AG20443 (cell line): ENCODE measurements around the gene TNK2.
A peak's percentile ranks its signal among the peaks of the same experiment; 100 is the strongest.
"Not testable (repeated sequence)": the region's sequence is repeated elsewhere in the genome, so short reads cannot be mapped to it uniquely, and the experiment has no call there.

Source experiments
- DNase-seq: peaks from one replicate; pipeline ENCODE4 v3.0.0; 2012; ENCODE audit warnings: low spot score, mixed read lengths

TNK2 gene

DNA sequence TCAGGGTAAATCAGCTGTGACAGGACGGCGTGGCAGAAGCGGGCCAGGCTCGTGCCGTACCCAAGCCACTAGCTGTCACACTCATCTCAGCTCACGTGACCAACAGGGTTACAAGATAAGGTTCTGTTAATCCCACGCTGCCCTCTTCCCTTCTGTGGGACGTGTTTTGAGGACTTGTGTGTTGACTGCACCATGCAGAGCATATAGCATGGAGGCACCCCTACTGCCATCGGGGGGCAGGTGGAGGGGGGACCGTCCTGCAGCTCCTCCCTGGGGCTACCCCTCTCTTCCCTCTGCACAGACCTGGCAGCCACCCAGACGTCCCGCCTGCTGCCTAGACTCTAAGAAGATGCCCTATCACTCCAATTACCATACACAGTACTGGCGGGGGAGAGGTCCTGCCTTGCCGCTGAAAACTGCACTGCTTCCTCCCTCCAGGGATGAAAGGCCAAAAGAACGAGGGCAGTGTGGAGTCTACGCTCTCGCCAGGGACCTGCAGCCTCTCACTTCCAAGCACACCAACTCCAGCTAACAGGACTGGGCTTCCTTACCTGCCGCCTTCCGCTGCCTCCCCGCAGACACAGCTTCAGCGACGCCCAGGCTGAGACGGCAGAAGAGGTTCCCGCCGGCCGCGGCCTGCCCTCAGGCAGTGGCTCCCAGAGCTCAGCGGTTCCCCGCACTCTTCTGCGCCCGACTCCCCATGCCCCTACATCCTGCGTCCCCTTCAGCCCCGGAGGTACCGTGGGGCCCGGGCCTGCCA lies at the start of gene TNK2:
Gene TNK2, minus strand, starts transcription at position 618 of the 760 bp plus-strand sequence. CDS start 19,963 bp downstream, outside the sequence.
- DNase-seq, result peak; percentile 29

GRCh38 chr3:195956577-195956976 lies 48.2 kb upstream of the TNK2 start:
- no peak for DNase-seq

DNA sequence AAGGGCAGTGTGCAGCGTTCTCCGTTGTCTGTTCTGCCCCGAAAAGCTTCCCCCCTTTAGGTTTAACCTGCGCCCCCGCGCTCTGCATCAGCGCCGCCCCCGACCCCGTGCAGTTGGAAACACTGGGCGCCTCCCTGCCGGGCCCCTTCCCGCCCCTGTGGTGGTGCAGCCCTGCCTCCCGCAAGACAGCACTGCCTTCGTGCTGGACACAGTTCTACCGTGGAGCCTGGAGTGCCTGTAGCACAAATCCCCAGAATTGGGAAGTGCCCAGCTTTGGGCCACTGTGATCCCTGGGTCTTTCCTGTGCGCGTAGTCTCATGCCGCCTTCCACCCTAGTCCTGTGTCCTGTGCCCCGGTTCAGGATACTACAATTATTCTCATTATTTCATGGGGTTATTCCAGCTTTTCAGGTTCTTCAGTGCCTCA lies 47.1 kb upstream of the TNK2 start:
- DNase-seq, result not testable (repeated sequence)

DNA sequence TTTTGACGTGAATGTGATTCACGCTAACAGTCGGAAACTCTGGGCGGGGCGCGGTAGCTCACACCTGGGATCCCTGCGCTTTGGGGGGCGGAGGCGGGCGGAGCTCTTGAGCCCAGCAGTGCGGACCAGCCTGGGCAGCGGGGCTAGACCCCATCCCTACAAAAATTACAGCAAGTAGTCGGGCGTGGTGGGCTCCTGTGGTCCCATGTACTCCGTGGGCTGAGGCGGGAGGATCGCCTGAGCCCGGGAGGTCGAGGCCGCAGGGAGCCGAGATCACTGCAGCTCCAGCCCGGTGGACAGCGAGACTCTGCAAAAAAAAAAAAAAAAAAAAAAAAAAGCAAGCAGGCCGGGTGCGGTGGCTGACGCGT lies 46.4 kb upstream of the TNK2 start:
- DNase-seq, result not testable (repeated sequence)

- peak; percentile 72 for DNase-seq
These were observed 45.9 kb upstream of the TNK2 start for GRCh38 chr3:195954052-195954751.

DNA sequence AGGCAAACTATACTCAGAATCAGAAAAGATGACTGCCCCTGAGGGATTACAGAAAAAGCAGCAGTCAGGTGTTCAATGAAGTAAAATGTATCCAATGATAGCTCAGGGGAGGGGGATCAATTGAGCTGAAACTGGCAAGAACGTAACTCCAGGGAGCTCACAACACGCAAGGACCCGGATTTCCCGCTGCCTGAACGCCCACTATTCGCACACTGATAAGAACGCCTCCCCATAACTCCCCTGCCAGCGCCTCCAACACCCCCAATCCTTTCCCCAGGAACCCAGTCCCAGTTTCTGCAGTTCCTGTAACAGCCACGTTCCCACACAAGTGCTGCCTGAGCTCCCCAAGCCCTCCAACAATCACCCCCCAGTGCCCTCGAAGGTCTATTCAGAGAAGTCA lies 44.2 kb upstream of the TNK2 start:
- not testable (repeated sequence) for DNase-seq

DNA sequence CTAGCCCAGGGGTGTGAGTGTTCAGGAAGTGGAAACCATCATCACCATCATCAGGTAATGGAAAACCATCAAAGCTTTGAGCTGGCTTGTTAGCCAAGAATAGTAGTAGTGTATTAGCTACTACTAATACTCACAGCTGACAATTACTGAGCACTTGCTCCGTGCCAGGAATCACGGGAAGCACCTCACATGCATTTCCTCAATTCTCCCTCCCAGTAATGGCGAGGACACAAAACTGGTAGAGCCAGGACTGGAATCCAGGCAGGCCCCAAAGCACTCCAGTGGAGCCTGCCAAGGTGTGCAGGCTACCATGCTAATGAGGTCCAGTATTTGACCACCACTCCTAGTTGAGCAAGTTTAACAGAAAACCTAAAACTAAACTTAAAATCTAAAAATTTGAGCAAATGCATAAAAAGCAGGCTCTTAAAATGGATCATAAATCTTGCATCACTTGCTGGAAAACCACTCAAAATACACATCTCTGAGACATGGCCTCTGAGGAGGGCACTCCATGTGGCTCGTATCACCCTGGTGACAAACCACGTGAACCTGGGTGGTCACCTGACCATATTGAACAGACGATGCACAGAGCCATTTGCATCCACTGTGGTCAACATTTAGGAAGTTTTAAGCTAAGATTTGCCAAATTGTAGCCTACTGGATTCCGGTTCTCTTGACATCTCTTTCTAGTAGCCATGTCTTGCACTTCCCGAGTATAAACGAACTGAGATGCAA lies 43.3 kb upstream of the TNK2 start:
- not testable (repeated sequence) for DNase-seq

DNA sequence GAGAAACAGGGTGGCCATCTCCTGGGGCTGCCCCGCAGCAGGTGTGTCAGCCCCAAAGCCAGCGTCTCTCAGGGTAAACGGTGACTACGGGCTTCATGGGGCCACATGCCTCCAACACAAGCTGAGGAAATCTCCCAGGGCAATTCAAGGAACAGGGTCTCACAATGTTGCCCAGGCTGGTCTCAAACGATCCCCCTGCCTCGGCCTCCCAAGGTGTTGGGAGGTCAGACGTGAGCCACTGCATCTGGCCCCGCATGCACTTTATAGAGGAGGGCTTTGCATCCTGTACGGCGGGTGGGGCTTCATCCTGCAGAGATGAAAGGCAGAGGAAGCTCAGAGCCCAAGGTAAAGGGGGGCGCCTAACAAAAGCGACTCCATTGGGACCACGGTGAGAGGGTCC lies 42.4 kb upstream of the TNK2 start:
- DNase-seq, result not testable (repeated sequence)

DNA sequence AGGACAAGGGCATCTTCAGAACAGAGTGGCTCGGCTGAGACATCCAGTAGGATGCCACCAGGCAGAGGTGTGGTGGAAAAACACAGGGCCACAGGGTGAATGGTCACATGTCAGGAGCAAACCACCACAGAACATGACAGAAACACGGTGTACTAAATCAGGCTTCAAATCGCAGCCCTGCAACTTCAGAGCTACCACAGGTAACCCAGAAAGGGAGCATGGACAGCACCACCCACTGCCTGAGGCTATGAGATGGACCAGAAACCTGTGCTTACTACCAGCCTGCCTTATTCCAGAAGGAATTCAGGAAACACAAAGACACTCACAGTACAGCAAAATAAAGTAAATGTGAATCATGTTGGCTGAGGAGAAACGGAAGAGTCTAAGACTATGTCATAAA lies 41.8 kb upstream of the TNK2 start:
- DNase-seq, result not testable (repeated sequence)

DNA sequence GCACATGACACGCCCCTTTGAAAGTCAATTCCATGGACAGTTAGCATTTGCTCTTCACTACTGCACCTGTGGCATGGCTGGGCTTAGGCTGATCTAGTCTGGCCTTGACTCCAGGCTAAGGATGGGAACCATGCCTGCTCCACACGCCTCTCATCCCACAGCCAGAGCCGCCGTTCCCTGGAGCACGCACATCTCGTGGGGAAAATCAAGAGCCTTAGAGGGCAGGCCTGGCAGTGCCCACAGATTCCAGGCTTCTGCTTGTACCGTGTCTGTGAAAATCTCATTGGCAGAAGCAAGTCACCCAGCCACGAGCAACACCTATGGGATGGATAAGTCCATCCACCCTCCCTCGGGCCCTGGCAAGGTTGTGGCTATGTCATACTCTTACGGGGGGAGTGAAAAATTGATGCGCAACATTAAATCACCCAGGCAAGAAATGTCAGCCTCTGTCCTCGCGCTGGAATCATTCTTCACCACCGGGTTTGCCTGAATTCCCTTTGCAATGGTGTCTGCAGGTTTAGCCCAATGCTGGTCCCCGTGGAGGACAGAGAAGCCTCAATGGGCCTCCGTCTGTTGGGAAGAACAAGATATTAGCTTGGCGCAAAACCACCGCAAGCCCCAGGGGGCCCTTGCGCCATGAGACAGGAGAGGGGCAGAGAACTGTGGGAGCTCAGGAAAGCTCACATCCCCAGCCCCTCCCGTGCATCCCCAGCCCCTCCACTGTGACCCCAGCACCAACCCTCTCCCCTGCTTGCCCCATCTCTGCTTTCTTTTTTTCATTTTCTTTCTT lies 38.8 kb upstream of the TNK2 start:
- not testable (repeated sequence) for DNase-seq

- DNase-seq, result not testable (repeated sequence)
These were observed 33.0 kb upstream of the TNK2 start for GRCh38 chr3:195941265-195941815.

GRCh38 chr3:195940806-195941205 lies 32.5 kb upstream of the TNK2 start:
- not testable (repeated sequence) for DNase-seq

DNA sequence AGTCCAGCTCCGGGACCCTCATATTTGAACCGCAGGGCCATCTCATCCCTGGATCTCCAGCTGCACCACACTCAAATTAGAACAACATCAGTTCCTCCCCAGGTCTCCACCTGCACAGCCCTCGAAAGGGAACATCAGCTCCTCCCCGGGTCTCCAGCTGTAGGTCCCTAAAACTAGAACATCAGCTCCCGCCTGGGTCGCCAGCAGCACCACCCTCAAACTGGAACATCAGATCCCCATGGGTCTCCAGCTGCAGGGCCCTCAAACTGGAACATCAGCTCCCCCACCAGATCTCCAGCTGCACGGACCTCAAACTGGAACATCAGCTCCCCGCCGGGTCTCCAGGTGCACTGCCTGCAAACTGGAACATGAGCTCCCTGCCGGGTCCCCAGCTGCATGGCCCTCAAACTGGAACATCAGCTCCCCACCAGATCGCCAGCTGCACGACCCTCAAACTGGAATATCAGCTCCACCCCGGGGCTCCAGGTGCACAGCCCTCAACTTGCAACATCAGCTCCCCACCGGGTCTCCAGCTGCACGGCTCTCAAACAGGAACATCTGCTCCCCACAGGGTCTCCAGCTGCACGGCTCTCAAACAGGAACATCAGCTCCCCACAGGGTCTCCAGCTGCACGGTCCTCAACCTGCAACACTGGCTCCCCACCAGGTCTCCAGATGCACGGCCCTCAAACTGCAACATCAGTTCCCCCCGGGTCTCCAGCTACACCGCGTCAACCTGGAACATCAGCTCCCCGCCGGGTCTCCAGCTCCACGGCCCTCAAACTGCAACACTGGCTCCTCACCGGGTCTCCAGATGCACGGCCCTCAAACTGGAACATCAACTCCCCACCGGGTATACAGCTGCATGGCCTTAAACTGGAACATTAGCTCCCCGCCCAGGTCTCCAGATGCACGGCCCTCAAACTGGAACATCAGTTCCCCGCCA lies 31.4 kb upstream of the TNK2 start:
- not testable (repeated sequence) for DNase-seq

GRCh38 chr3:195933044-195933430 lies 24.7 kb upstream of the TNK2 start:
- DNase-seq, result not testable (repeated sequence)

GRCh38 chr3:195932418-195933043 lies 24.2 kb upstream of the TNK2 start:
- no peak for DNase-seq

- DNase-seq, result no peak
These were observed 23.4 kb upstream of the TNK2 start for GRCh38 chr3:195931582-195932273.

- no peak for DNase-seq
These were observed 21.1 kb upstream of the TNK2 start for GRCh38 chr3:195929452-195929851.

GRCh38 chr3:195921334-195921791 lies 13.0 kb upstream of the TNK2 start:
- DNase-seq, result peak; percentile 27

DNA sequence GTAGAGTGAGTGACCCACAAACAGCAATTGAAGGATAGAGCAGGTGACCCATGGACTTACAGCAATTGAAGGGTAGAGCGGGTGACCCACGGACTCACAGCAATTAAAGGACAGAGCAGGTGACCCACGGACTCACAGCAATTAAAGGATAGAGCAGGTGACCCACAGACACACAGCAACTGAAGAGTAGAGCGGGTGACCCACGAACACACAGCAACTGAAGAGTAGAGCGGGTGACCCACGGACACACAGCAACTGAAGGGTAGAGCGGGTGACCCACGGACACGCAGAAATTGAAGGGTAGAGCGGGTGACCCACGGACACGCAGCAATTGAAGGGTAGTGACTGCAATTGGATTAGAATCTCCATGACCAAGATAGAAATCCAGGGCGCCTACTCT lies 9.8 kb upstream of the TNK2 start:
- no peak for DNase-seq
